ENCODE measurements around the gene AMD1.

The AMD1 gene

DNA sequence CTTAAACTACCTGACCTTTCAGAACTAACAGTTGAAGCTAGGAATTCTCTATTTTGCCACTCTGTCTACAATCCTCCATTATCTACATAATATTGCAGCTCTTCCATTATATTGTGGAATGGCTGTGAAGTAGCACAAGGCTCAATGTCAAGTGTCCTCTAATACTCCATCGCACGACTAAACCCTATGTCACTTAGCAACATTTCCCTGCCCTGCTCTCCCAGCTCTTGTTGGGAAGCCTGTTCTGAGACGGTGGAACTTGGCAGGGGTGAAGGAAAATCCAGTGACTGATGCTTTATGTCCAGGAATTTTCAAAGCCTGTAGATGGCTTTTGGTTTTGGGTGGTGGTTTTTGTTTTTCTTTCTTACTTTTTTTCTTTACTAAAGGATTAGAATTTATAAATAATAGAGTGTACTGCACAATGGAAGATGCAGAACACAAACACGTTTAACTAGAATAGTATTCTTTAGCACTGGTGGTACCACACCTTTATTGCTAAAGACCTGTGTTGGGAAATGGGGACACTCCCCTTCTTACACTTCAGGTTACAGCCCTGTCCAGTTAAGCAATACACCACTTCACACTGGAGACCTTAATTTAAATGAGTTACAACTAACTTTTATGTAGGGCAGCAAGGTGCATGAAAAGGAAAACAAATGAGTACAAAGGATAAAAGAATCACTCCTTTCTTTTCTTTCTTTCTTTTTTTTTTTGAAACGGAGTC lies 20.7 kb upstream of the AMD1 start:
- Histone ChIP-seq H3K27ac (ENCODE audit: low read depth, low read length) (no peak overlapping the region), H3K9ac (ENCODE audit: low read length in 5 of 5) (no peak overlapping the region), H3K36me3 (ENCODE audit: control insufficient read depth in 5 of 5, insufficient read depth in 5 of 5, low read length in 5 of 5) (no peaks in the 10 kb centered on the region), H3K4me1 (ENCODE audit: control insufficient read depth in 5 of 5, insufficient read depth in 5 of 5, low read length in 5 of 5) (peaks cover 0 to 6% (median 0%) of the 10 kb centered on the region in 5 donors), H3K27me3 (ENCODE audit: control insufficient read depth in 5 of 5, insufficient read depth in 4 of 5, low read length in 5 of 5) (no peaks in the 10 kb centered on the region), H3K9me3 (ENCODE audit: control insufficient read depth in 5 of 5, low read length in 5 of 5) (no peaks in the 10 kb centered on the region), H3K4me3 (ENCODE audit: low read depth in 1 of 5, low read length in 5 of 5) (no peak overlapping the region)

DNA sequence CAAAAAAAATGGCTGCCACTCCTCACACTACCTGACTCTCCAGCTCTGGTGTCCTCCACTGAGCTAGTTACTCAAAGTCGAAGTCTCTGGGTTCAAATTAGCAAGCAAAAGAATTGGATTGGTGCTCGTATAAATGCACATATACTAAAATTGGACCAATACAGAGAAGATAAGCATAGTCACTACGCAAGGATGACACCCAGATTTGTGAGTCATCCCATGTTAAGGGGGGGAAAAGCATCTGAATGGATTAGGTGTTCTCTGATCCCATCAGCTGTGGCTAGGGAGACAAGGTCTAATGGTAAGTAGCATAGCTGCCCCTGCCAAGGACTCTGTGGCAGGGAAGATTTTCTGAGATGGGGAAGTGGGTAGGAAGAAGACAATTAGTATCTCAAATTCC lies 18.3 kb upstream of the AMD1 start:
- Histone ChIP-seq H3K4me1 (ENCODE audit: control insufficient read depth in 5 of 5, insufficient read depth in 5 of 5, low read length in 5 of 5) (no peaks in the 10 kb centered on the region), H3K9ac (ENCODE audit: low read length in 5 of 5) (no peak overlapping the region), H3K36me3 (ENCODE audit: control insufficient read depth in 5 of 5, insufficient read depth in 5 of 5, low read length in 5 of 5) (no peaks in the 10 kb centered on the region), H3K4me3 (ENCODE audit: low read depth in 1 of 5, low read length in 5 of 5) (no peak overlapping the region), H3K27me3 (ENCODE audit: control insufficient read depth in 5 of 5, insufficient read depth in 4 of 5, low read length in 5 of 5) (no peaks in the 10 kb centered on the region), H3K9me3 (ENCODE audit: control insufficient read depth in 5 of 5, low read length in 5 of 5) (no peaks in the 10 kb centered on the region), H3K27ac (ENCODE audit: low read depth, low read length) (no peak overlapping the region)

DNA sequence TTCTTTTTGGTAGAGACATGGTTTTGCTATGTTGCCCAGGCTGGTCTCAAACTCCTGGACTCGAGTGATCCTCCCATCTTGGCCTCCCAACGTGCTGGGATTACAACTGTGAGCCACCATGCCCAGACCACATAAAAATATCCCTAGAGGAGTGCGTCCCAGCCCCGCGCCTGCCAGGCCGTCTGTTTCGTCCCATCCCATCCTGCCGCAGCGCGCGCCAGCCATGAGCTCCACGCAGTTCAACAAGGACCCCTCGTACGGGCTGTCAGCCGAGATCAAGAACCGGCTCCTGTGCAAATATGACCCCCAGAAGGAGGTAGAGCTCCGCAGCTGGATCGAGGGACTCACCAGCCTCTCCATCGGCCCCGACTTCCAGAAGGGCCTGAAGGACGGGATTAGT lies 16.6 kb upstream of the AMD1 start:
- H3K9me3 ChIP-seq (ENCODE audit: control insufficient read depth in 5 of 5, low read length in 5 of 5): no peaks in the 10 kb centered on the region
- no peaks in the 10 kb centered on the region for H3K4me1 ChIP-seq (ENCODE audit: control insufficient read depth in 5 of 5, insufficient read depth in 5 of 5, low read length in 5 of 5)
- H3K27ac ChIP-seq (ENCODE audit: low read depth, low read length): no peak overlapping the region
- no peak overlapping the region for H3K9ac ChIP-seq (ENCODE audit: low read length in 5 of 5)
- H3K36me3 ChIP-seq (ENCODE audit: control insufficient read depth in 5 of 5, insufficient read depth in 5 of 5, low read length in 5 of 5): no peaks in the 10 kb centered on the region
- H3K27me3 ChIP-seq (ENCODE audit: control insufficient read depth in 5 of 5, insufficient read depth in 4 of 5, low read length in 5 of 5): no peaks in the 10 kb centered on the region
- H3K4me3 ChIP-seq (ENCODE audit: low read depth in 1 of 5, low read length in 5 of 5): no peak overlapping the region

DNA sequence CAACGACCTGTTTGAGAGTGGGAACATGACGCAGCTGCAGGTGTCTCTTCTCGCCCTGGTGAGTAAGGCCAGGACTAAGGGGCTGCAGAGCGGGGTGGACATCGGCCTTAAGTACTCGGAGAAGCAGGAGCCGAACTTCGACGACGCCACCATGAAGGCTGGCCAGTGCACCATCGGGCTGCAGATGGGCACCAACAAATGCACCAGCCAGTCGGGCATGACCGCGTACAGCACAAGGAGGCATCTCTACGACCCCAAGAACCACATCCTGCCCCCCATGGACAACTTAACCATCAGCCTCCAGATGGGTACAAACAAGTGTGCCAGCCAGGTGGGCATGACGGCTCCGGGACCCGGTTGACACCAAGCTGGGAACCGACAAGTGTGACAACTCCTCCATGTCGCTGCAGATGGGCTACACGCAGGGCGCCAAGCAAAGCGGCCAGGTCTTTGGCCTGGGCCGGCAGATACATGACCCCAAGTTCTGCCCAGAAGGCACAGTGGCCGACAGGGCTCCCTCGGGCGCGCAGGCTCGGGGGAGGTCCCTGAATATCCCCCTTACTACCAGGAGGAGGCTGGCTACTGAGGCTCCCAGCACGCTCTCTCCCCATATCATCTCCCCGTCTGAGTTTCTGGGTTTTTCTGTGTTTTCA lies 15.9 kb upstream of the AMD1 start:
- no peak overlapping the region for H3K4me3 ChIP-seq (ENCODE audit: low read depth in 1 of 5, low read length in 5 of 5)
- H3K27me3 ChIP-seq (ENCODE audit: control insufficient read depth in 5 of 5, insufficient read depth in 4 of 5, low read length in 5 of 5): no peaks in the 10 kb centered on the region
- no peaks in the 10 kb centered on the region for H3K9me3 ChIP-seq (ENCODE audit: control insufficient read depth in 5 of 5, low read length in 5 of 5)
- H3K9ac ChIP-seq (ENCODE audit: low read length in 5 of 5): no peak overlapping the region
- no peaks in the 10 kb centered on the region for H3K4me1 ChIP-seq (ENCODE audit: control insufficient read depth in 5 of 5, insufficient read depth in 5 of 5, low read length in 5 of 5)
- H3K27ac ChIP-seq (ENCODE audit: low read depth, low read length): no peak overlapping the region
- no peaks in the 10 kb centered on the region for H3K36me3 ChIP-seq (ENCODE audit: control insufficient read depth in 5 of 5, insufficient read depth in 5 of 5, low read length in 5 of 5)

DNA sequence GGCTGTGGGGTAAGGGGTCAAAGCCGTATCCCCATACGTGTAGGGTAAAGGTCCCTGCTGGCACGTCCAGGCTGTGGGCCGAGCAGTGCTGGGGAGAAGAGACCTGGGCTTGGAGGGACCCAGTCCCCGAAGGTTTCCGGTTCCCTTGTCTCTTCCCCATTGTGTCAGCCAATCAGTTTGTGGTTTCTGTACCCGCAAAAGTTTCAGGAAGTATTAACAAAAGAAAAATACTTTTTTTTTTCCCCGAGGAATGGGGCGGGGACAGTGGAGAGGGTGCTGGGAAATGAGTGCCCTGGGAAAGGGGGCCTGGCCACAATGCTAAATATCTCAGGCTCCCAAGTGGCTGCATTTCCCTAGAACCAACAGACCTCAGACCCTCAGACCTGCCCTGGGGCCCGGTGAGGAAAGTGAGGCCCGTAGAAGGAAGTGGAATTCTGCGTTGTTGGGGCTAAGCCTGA lies 15.2 kb upstream of the AMD1 start:
- peak overlapping the region in 3 of 5 donors; percentile 6 to 50 (median 14) for H3K4me3 ChIP-seq (ENCODE audit: low read depth in 1 of 5, low read length in 5 of 5)
- H3K9me3 ChIP-seq (ENCODE audit: control insufficient read depth in 5 of 5, low read length in 5 of 5): no peaks in the 10 kb centered on the region
- H3K36me3 ChIP-seq (ENCODE audit: control insufficient read depth in 5 of 5, insufficient read depth in 5 of 5, low read length in 5 of 5): no peaks in the 10 kb centered on the region
- H3K9ac ChIP-seq (ENCODE audit: low read length in 5 of 5): no peak overlapping the region
- H3K27me3 ChIP-seq (ENCODE audit: control insufficient read depth in 5 of 5, insufficient read depth in 4 of 5, low read length in 5 of 5): no peaks in the 10 kb centered on the region
- no peaks in the 10 kb centered on the region for H3K4me1 ChIP-seq (ENCODE audit: control insufficient read depth in 5 of 5, insufficient read depth in 5 of 5, low read length in 5 of 5)
- no peak overlapping the region for H3K27ac ChIP-seq (ENCODE audit: low read depth, low read length)

DNA sequence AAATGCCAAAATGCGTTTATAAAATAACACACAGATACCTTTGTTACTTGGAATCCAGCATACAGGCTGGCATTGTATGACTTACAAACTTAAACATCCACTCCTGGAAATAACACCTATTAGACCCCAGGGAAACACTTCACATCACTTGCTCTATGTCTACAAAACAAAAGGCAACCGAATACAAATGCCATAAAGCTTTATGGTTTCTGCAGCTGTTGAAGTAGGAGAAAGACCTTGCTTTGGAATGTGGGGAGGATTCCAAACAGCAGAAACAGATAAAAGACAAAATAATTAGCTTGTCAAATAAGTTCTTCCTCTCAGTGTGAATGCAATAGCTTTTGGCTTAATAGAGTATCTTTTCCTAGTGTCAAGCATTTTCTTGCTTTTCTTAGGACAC lies 9.8 kb upstream of the AMD1 start:
- no peaks in the 10 kb centered on the region for H3K36me3 ChIP-seq (ENCODE audit: control insufficient read depth in 5 of 5, insufficient read depth in 5 of 5, low read length in 5 of 5)
- no peak overlapping the region for H3K27ac ChIP-seq (ENCODE audit: low read depth, low read length)
- H3K9ac ChIP-seq (ENCODE audit: low read length in 5 of 5): no peak overlapping the region
- no peaks in the 10 kb centered on the region for H3K9me3 ChIP-seq (ENCODE audit: control insufficient read depth in 5 of 5, low read length in 5 of 5)
- no peak overlapping the region for H3K4me3 ChIP-seq (ENCODE audit: low read depth in 1 of 5, low read length in 5 of 5)
- H3K27me3 ChIP-seq (ENCODE audit: control insufficient read depth in 5 of 5, insufficient read depth in 4 of 5, low read length in 5 of 5): no peaks in the 10 kb centered on the region
- peaks cover 0 to 2% (median 0%) of the 10 kb centered on the region in 5 donors for H3K4me1 ChIP-seq (ENCODE audit: control insufficient read depth in 5 of 5, insufficient read depth in 5 of 5, low read length in 5 of 5)

DNA sequence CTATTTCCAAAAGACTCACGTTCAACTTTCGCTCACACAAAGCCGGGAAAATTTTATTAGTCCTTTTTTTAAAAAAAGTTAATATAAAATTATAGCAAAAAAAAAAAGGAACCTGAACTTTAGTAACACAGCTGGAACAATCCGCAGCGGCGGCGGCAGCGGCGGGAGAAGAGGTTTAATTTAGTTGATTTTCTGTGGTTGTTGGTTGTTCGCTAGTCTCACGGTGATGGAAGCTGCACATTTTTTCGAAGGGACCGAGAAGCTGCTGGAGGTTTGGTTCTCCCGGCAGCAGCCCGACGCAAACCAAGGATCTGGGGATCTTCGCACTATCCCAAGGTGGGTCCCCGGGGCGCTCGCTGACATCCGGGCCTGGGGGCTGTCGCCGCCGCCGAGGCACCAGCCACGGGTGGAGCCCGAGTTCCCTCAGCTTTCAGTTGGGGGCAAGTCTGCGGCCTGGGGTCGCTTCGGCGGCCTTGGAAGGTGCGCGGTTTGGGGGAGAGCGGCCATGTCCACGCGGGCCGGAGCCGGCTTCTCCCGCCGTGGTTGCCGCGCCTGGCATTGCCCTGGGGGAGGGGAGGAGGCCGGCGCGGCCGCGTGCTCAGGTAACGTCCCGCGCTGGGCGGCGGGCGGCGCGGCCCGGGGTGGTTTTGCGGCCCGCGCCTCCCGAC lies 429 bp downstream of the AMD1 start:
- Histone ChIP-seq H3K36me3 (ENCODE audit: control insufficient read depth in 5 of 5, insufficient read depth in 5 of 5, low read length in 5 of 5) (no peaks in the 10 kb centered on the region), H3K9me3 (ENCODE audit: control insufficient read depth in 5 of 5, low read length in 5 of 5) (no peaks in the 10 kb centered on the region), H3K4me3 (ENCODE audit: low read depth in 1 of 5, low read length in 5 of 5) (peak overlapping the region; percentile 77 to 91 (median 87)), H3K9ac (ENCODE audit: low read length in 5 of 5) (peak overlapping the region in 4 of 5 donors; percentile 78 to 92 (median 85)), H3K4me1 (ENCODE audit: control insufficient read depth in 5 of 5, insufficient read depth in 5 of 5, low read length in 5 of 5) (peaks cover 2 to 44% (median 36%) of the 10 kb centered on the region in 5 donors), H3K27ac (ENCODE audit: low read depth, low read length) (peak overlapping the region; percentile 92), H3K27me3 (ENCODE audit: control insufficient read depth in 5 of 5, insufficient read depth in 4 of 5, low read length in 5 of 5) (no peaks in the 10 kb centered on the region)

DNA sequence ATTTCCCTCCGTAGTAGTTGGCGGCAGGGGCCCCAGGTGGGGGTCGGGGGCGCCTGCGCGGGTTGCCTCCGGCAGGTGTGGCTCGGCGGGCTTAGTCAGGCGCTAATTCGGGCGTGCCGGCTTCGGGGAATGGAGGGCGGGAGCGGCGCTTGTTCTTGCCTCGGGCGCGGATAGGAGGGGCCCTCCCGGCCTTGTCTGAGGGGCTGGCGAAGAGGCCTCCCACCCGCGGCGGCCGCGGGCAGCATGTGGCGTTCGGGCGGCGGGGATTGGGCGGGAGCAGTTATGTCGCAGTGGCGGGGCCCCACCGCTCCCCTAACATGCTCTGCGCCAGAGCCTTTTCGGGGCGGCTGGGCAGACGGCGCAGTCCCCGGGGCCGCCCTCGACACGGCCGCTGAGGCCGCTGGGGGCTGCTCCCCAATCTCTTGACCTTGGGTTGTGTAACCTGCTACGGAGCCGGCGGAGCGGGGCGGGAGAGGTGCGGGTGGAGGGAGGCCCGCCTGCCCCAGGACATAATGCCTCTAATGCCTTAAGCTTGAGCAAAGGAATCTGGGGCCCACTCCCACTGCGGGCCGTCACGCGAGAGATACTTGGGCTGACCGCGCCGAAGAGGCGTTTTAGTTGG lies 1.1 kb downstream of the AMD1 start:
- Histone ChIP-seq H3K9me3 (ENCODE audit: control insufficient read depth in 5 of 5, low read length in 5 of 5) (no peaks in the 10 kb centered on the region), H3K9ac (ENCODE audit: low read length in 5 of 5) (peak overlapping the region; percentile 78 to 92 (median 90)), H3K27ac (ENCODE audit: low read depth, low read length) (peak overlapping the region; percentile 92), H3K36me3 (ENCODE audit: control insufficient read depth in 5 of 5, insufficient read depth in 5 of 5, low read length in 5 of 5) (no peaks in the 10 kb centered on the region), H3K4me3 (ENCODE audit: low read depth in 1 of 5, low read length in 5 of 5) (peak overlapping the region; percentile 66 to 91 (median 87)), H3K4me1 (ENCODE audit: control insufficient read depth in 5 of 5, insufficient read depth in 5 of 5, low read length in 5 of 5) (peaks cover 2 to 44% (median 36%) of the 10 kb centered on the region in 5 donors), H3K27me3 (ENCODE audit: control insufficient read depth in 5 of 5, insufficient read depth in 4 of 5, low read length in 5 of 5) (no peaks in the 10 kb centered on the region)

DNA sequence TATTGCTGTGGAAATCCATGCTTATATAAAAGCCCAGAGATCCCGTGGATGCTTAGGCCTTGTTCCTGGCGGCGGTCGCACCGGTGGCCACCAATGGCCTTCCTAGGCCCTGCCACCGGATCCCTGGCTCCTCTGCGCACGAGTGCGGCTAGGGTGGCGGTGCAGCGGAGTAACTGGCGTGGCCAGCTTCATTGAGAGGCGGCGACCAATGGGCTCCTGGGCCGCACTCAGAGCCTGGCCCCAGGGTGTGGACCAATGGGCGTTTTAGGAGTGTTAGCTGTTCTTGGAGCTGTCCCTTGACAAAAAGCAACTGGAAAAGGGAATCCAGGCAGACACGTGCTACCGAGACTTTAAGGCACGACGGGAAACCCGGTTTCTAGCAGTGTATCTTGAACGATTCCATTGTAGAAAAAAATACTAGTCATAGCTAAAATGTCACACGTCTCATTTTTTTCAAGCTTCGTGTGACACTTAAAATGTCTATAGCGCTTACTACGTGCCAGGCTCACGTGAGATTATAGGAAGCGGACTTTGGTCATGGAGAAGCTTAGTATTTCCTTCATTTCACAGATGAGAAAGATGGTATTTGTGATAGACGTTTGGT lies 1.7 kb downstream of the AMD1 start:
- H3K36me3 ChIP-seq (ENCODE audit: control insufficient read depth in 5 of 5, insufficient read depth in 5 of 5, low read length in 5 of 5): no peaks in the 10 kb centered on the region
- no peaks in the 10 kb centered on the region for H3K9me3 ChIP-seq (ENCODE audit: control insufficient read depth in 5 of 5, low read length in 5 of 5)
- H3K27ac ChIP-seq (ENCODE audit: low read depth, low read length): peak overlapping the region; percentile 92
- peak overlapping the region; percentile 78 to 92 (median 90) for H3K9ac ChIP-seq (ENCODE audit: low read length in 5 of 5)
- peak overlapping the region; percentile 70 to 91 (median 87) for H3K4me3 ChIP-seq (ENCODE audit: low read depth in 1 of 5, low read length in 5 of 5)
- no peaks in the 10 kb centered on the region for H3K27me3 ChIP-seq (ENCODE audit: control insufficient read depth in 5 of 5, insufficient read depth in 4 of 5, low read length in 5 of 5)
- peaks cover 2 to 44% (median 40%) of the 10 kb centered on the region in 5 donors for H3K4me1 ChIP-seq (ENCODE audit: control insufficient read depth in 5 of 5, insufficient read depth in 5 of 5, low read length in 5 of 5)
